Uterus (tissue), 4 donors: Measurements from ENCODE around the gene MRPL24. TPM values are rescaled to one million over a fixed set of nuclear protein-coding genes. Genes with fewer than 3 reads are reported as not detected.

Experiments used
- DNase-seq, 2 donors: peaks; one replicate each; pipeline ENCODE4 v3.0.0-alpha.2; 2019 to 2020
- H3K27ac ChIP-seq, 2 donors: fragments of 200-600 bp; sonication (generic); 1 replicate in 1 of 2; 2 replicates in 1 of 2; pipeline ENCODE4 v1.5.1; 2016 to 2018
- H3K27me3 ChIP-seq, 2 donors: fragments of 200-600 bp; sonication (generic); one replicate each; pipeline ENCODE4 v1.5.1; 2018 to 2019; ENCODE audit warnings: control low read depth in 1 of 2
- H3K36me3 ChIP-seq, 2 donors: fragments of 200-600 bp; sonication (generic); one replicate each; pipeline ENCODE4 v1.5.1; 2019; ENCODE audit warnings: control low read depth in 1 of 2
- H3K4me1 ChIP-seq, 2 donors: fragments of 200-600 bp; sonication (generic); one replicate each; pipeline ENCODE4 v1.5.1; 2018 to 2019; ENCODE audit warnings: control low read depth in 1 of 2
- H3K4me3 ChIP-seq, 2 donors: fragments of 200-600 bp; sonication (generic); 1 replicate in 1 of 2; 2 replicates in 1 of 2; pipeline ENCODE4 v1.5.1; 2018 to 2019; ENCODE audit warnings: mild to moderate bottlenecking in 1 of 2
- H3K9me3 ChIP-seq, 2 donors: fragments of 200-600 bp; sonication (generic); one replicate each; pipeline ENCODE4 v1.5.1; 2019; ENCODE audit warnings: control low read depth in 1 of 2
- CTCF ChIP-seq, 4 experiments: fragments of 200-600 bp in 2 of 4; fragments of 450-650 bp in 2 of 4; sonication (generic) in 2 of 4; IDR thresholded peaks; one replicate each; pipeline ENCODE4 v1.5.1; 2016 to 2019; ENCODE audit warnings: antibody characterized with exemption in 4 of 4, mild to moderate bottlenecking in 2 of 4, moderate library complexity in 1 of 4
- POLR2A ChIP-seq, 2 donors: fragments of 450-650 bp; IDR thresholded peaks; one replicate each; pipeline ENCODE4 v1.6.1; 2016; ENCODE audit warnings: antibody characterized with exemption in 2 of 2, mild to moderate bottlenecking in 1 of 2, moderate library complexity in 1 of 2
- intact Hi-C: fragments of 100-400 bp; cut with DNase I; formaldehyde crosslinking; loops from one replicate; pipeline ENCODE4 v1.15.1; 2023; ENCODE audit warnings: low total_unique reads
- total RNA-seq, 4 donors: library from RNA; depleted of rRNA in 3 of 4; stranded (reverse); fragments of >200 nt in 3 of 4; gene quantifications; one replicate each; pipeline versions ENCODE4 v1.1.0 to v1.2.4, GENCODE V29; 2014 to 2023
- donor health status: DM: yes; HTN: yes; CAD: no.

Gene MRPL24
- total RNA-seq, 4 donors from 2014 or later, result 8.2 to 58.5 (median 23.8) TPM

- Histone ChIP-seq H3K4me1 (no peaks in the 10 kb centered on the region), H3K27me3 (no peaks in the 10 kb centered on the region), H3K36me3 (no peaks in the 10 kb centered on the region), H3K9me3 (no peaks in the 10 kb centered on the region), H3K4me3 (no peak overlapping the region), H3K27ac (no peak overlapping the region)
- intact Hi-C loops, result no loop called here
- no peak for DNase-seq
- no peak for TF ChIP-seq CTCF (IDR thresholded peaks at IDR 0.05)
- TF ChIP-seq POLR2A (IDR thresholded peaks at IDR 0.05), result no peak
Observed at GRCh38 chr1:156781585-156782186, 40.8 kb upstream of the MRPL24 start.

DNA sequence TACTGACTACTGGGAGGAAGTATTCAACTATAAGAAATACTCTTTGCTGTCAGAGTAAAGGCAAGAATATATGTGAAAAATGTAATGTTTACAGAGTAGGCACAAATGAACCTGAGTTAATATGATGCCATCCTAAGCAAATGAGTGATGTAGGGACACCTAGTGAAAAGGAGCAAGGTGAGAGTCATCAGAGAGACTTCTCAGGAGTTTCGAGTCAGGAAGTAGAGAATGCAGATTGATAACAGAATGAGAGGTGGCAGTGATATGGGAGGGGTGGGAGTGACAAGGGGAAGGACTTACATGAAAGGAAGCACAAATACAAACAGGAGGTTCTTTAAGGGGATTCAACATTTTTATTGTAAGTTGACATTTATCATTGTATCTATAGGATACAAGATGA, 36.7 kb upstream of the MRPL24 start:
- Histone ChIP-seq H3K4me3 (no peak overlapping the region), H3K27ac (no peak overlapping the region), H3K4me1 (no peaks in the 10 kb centered on the region), H3K27me3 (no peaks in the 10 kb centered on the region), H3K9me3 (no peaks in the 10 kb centered on the region), H3K36me3 (no peaks in the 10 kb centered on the region)
- intact Hi-C loops, result no loop called here
- no peak for DNase-seq
- no peak for TF ChIP-seq CTCF (IDR thresholded peaks at IDR 0.05)
- no peak for TF ChIP-seq POLR2A (IDR thresholded peaks at IDR 0.05)

DNA sequence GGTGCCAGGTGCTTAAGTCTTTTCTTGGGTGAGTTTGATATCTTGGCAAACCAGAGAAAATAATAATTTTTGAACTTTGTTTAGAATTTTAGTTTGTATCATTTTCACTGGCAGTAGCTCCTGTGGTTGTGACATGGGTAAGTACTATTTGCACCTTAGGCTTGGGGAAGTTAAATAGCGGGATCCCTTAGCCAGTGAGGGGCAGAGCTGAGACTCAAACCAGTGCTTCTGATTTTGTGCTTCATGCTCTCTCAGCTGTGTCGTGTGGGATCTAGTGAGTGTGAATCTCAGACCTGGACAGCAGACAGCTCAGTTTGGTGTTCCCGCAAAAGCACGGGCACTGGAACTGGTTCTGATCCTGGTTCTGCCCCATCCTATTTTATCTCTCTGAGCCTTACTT, 36.1 kb upstream of the MRPL24 start:
- no peaks in the 10 kb centered on the region for H3K9me3 ChIP-seq
- no peaks in the 10 kb centered on the region for H3K4me1 ChIP-seq
- TF ChIP-seq CTCF (IDR thresholded peaks at IDR 0.05) (no peak), POLR2A (IDR thresholded peaks at IDR 0.05) (no peak)
- no peak for DNase-seq
- no peaks in the 10 kb centered on the region for H3K27me3 ChIP-seq
- no peak overlapping the region for H3K4me3 ChIP-seq
- intact Hi-C loops, result no loop called here
- no peak overlapping the region for H3K27ac ChIP-seq
- H3K36me3 ChIP-seq, result no peaks in the 10 kb centered on the region

DNA sequence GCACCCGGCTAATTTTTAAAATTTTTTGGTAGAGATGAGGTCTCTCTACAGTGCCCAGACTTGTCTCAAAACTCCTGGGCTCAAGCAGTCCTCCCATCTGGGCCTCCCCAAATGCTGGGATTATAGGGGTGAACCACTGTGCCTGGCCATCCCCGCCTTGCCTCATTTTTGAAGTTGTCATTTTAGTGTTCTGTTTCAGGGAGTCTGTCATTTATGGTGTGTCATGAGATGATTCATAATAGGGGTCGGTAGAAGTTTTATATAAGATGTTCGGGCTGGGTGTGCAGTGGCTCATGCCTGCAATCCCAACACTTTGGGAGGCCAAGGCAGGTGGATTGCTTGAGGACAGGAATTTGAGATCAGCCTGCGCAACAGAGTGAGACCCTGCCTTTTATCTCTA, 34.9 kb upstream of the MRPL24 start:
- no peak for TF ChIP-seq CTCF (IDR thresholded peaks at IDR 0.05)
- no peak for TF ChIP-seq POLR2A (IDR thresholded peaks at IDR 0.05)
- DNase-seq, result no peak
- intact Hi-C loops, result no loop called here
- no peaks in the 10 kb centered on the region for H3K36me3 ChIP-seq
- H3K9me3 ChIP-seq, result no peaks in the 10 kb centered on the region
- H3K4me3 ChIP-seq, result no peak overlapping the region
- H3K4me1 ChIP-seq, result no peaks in the 10 kb centered on the region
- no peak overlapping the region for H3K27ac ChIP-seq
- no peaks in the 10 kb centered on the region for H3K27me3 ChIP-seq

DNA sequence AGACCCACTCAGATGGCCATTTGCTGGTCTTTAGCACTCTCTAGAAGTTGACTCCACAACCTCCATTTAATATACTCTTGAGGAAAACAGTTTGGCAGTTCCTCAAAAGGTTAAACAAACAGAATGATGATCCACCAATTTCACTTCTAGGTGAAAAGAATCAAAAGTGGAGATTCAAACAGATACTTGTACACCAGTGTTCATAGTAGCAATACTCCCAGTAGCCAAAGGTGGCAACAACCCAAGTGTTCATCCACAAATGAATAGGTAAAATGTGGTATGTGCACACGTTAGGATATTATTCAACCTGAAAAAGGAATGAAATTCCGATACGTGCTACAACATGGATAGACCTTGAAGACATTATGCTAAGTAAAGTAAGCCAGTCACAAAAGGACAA, 32.7 kb upstream of the MRPL24 start:
- intact Hi-C loops, result no loop called here
- no peak overlapping the region for H3K27ac ChIP-seq

More for the DNA sequence above, 32.7 kb upstream of the MRPL24 start:
- Histone ChIP-seq H3K4me3 (no peak overlapping the region), H3K36me3 (no peaks in the 10 kb centered on the region), H3K27me3 (no peaks in the 10 kb centered on the region), H3K4me1 (peaks cover 0 to 13% of the 10 kb centered on the region in 2 donors), H3K9me3 (no peaks in the 10 kb centered on the region)
- TF ChIP-seq CTCF (IDR thresholded peaks at IDR 0.05) (no peak), POLR2A (IDR thresholded peaks at IDR 0.05) (no peak)
- no peak for DNase-seq
